Measurements from ENCODE around the gene NUP50. TPM values are rescaled to one million over a fixed set of nuclear protein-coding genes. Genes with fewer than 3 reads are reported as not detected.

NUP50 gene
- total RNA-seq, 1 donor: 96.7 TPM

- H3K9me3 ChIP-seq (ENCODE audit: low read depth, low read length): no peaks in the 10 kb centered on the region
- H3K4me3 ChIP-seq (ENCODE audit: low read length): no peak overlapping the region
- H3K27me3 ChIP-seq (ENCODE audit: insufficient read depth, low read length): no peaks in the 10 kb centered on the region
- H3K4me1 ChIP-seq (ENCODE audit: insufficient read depth, low read length): peaks cover 97% of the 10 kb centered on the region
Observed at GRCh38 chr22:45233827-45234226, 70.1 kb downstream of the NUP50 start.

GRCh38 chr22:45235101-45235777 lies 71.5 kb downstream of the NUP50 start:
- no peaks in the 10 kb centered on the region for H3K27me3 ChIP-seq (ENCODE audit: insufficient read depth, low read length)
- no peaks in the 10 kb centered on the region for H3K9me3 ChIP-seq (ENCODE audit: low read depth, low read length)
- H3K4me1 ChIP-seq (ENCODE audit: insufficient read depth, low read length): peaks cover 100% of the 10 kb centered on the region
- no peak overlapping the region for H3K4me3 ChIP-seq (ENCODE audit: low read length)

- H3K4me3 ChIP-seq (ENCODE audit: low read length): no peak overlapping the region
- H3K27me3 ChIP-seq (ENCODE audit: insufficient read depth, low read length): no peaks in the 10 kb centered on the region
- H3K4me1 ChIP-seq (ENCODE audit: insufficient read depth, low read length): peaks cover 94% of the 10 kb centered on the region
- no peaks in the 10 kb centered on the region for H3K9me3 ChIP-seq (ENCODE audit: low read depth, low read length)
Observed at GRCh38 chr22:45235851-45236342, 72.2 kb downstream of the NUP50 start.

- H3K27me3 ChIP-seq (ENCODE audit: insufficient read depth, low read length): no peaks in the 10 kb centered on the region
- H3K9me3 ChIP-seq (ENCODE audit: low read depth, low read length): no peaks in the 10 kb centered on the region
- H3K4me1 ChIP-seq (ENCODE audit: insufficient read depth, low read length): peaks cover 88% of the 10 kb centered on the region
- H3K4me3 ChIP-seq (ENCODE audit: low read length): no peak overlapping the region
Observed at GRCh38 chr22:45237065-45237990, 73.6 kb downstream of the NUP50 start.

Other genes starting within 250 kb of the NUP50 start
- not detected for gene PHF21B, start 153.9 kb upstream of the NUP50 start, total RNA-seq
- 20.5 TPM for gene KIAA0930, start 77.0 kb downstream of the NUP50 start, total RNA-seq
- 0.94 TPM for gene UPK3A, start 121.0 kb downstream of the NUP50 start, total RNA-seq
- gene FAM118A, start 146.0 kb downstream of the NUP50 start, total RNA-seq: 37.7 TPM
- 0.10 TPM for gene SMC1B, start 249.7 kb downstream of the NUP50 start, total RNA-seq
- 0.31 TPM for gene RIBC2, start 249.8 kb downstream of the NUP50 start, total RNA-seq

Measured in mononuclear cell (primary cell).